AG04450 (cell line): ENCODE data around the gene SURF1. TPM values are rescaled to one million over a fixed set of nuclear protein-coding genes. Genes with fewer than 3 reads are reported as not detected.

Experiments used
- CTCF ChIA-PET: fragments of 300-600, 350-600 bp; formaldehyde crosslinking; extraction: SDS; loops from one replicate; lab custom pipeline; 2022; ENCODE audit warnings: antibody characterized with exemption, inconsistent platforms; lab: Charles Lee
- POLR2A ChIA-PET: fragments of 350-600 bp; formaldehyde crosslinking; extraction: SDS; loops from one replicate; lab custom pipeline; 2021; ENCODE audit warnings: antibody characterized with exemption, inconsistent platforms; lab: Yijun Ruan, JAX
- DNase-seq: peaks from one replicate; pipeline ENCODE4 v3.0.0-alpha.2; 2011; ENCODE audit warnings: low read depth, low spot score
- H3K27ac ChIP-seq: one replicate; pipeline ENCODE4 v1.5.1; 2012; ENCODE audit warnings: low read depth, low read length, control low read depth
- H3K27me3 ChIP-seq: one replicate; pipeline ENCODE4 v1.6.0; 2012; ENCODE audit warnings: low read length; ENCODE audit not compliant: control insufficient read depth, insufficient read depth
- H3K4me3 ChIP-seq: 2 replicates; pipeline ENCODE4 v1.5.1; 2011; ENCODE audit warnings: mild to moderate bottlenecking, low read depth, low read length, control low read depth
- H3K9me3 ChIP-seq: 2 replicates; pipeline ENCODE4 v1.5.1; 2012; ENCODE audit warnings: low read length; ENCODE audit not compliant: control insufficient read depth, insufficient read depth
- polyA plus RNA-seq: library from polyadenylated mRNA; depleted of rRNA; stranded (reverse); fragments of >200 nt; gene quantifications from 2 replicates; pipeline ENCODE4 v1.2.3, GENCODE V29; 2011
- TF ChIP-seq, protein P1 (sequence below): IDR thresholded peaks from 2 replicates; pipeline ENCODE4 v1.5.1; 2011; ENCODE audit warnings: low read depth, low read length, control low read depth, inconsistent platforms

The SURF1 gene
- polyA plus RNA-seq, 1 experiment, result 28.2 TPM

DNA sequence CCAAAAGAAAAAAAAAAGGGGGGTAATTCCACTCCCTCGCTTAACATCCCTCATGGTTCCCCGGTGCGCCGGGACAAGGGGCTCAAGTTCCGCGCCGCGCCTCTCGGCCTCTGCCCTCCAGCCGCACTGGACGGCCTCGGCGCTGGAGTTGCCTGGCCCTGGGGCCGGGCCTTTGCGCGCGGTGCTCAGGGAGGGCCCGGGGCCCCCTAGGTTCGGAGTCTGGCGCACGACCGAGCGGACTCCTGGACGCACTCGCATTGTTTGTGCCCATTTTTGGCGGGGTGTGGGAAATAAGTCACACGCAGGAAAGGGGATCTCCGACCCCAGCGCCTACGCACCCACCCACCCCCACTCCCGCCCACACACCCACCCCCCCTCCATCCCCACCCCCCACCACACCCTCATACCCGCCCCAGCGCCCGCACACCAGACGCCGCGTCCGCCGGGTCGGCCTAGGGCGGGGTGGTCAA, 8.7 kb downstream of the SURF1 start:
- ChIA-PET POLR2A (interaction anchor here (0.7 to 1.7 kb wide), 19 partner anchors 9 to 599 kb away, joined by 3 to 19 read pairs (median 4); partner anchors contain the start of genes CACFD1, GTF3C5, REXO4 and SLC2A6), CTCF (no interaction called here)
- peak overlapping the region; percentile 99 for H3K4me3 ChIP-seq
- H3K27ac ChIP-seq, result peak overlapping the region; percentile 47
- peaks cover 5% of the 10 kb centered on the region; the same call in 1 of the 2 replicates for H3K9me3 ChIP-seq
- no peaks in the 10 kb centered on the region for H3K27me3 ChIP-seq
- no peak for DNase-seq
- TF ChIP-seq, protein P1, sequence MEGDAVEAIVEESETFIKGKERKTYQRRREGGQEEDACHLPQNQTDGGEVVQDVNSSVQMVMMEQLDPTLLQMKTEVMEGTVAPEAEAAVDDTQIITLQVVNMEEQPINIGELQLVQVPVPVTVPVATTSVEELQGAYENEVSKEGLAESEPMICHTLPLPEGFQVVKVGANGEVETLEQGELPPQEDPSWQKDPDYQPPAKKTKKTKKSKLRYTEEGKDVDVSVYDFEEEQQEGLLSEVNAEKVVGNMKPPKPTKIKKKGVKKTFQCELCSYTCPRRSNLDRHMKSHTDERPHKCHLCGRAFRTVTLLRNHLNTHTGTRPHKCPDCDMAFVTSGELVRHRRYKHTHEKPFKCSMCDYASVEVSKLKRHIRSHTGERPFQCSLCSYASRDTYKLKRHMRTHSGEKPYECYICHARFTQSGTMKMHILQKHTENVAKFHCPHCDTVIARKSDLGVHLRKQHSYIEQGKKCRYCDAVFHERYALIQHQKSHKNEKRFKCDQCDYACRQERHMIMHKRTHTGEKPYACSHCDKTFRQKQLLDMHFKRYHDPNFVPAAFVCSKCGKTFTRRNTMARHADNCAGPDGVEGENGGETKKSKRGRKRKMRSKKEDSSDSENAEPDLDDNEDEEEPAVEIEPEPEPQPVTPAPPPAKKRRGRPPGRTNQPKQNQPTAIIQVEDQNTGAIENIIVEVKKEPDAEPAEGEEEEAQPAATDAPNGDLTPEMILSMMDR, result no peak

DNA sequence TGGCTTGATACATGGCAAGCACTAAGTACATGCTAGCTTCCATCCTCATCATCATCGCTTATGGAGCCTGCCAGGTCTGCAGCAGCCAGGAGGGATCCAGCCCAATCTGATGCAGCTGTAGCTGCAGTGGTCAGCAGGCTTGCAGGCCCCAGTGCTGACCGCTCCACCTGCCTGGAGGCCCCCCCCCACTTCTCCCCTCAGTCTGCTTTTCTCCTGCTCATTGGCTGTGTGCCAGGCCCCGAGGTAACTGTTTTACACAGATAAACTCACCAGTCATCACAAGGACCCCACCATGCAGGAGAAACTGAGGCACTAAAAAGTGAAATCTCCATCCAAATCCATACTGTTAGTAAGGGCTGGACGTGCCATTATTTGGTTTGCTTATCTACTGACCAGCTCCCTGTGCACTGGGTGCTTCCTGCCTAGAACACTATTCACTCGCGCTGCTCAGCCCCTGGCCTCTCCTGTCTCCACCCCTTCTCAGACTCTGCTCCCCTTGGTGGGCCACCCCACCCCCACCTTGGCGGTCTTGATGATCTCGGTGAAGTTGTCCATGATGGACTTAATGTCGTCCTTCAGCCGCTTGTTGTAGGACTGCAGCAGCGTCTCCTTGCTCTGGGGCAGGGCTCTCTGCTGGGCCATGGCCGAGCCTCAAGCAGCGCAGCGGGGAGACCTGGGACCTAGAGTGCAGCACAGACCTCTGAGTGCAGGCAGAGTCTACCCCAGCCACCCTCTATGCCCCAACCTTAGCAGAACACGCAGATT, 10.1 kb downstream of the SURF1 start:
- TF ChIP-seq, protein P1, result no peak
- peaks cover 5% of the 10 kb centered on the region; the same call in 1 of the 2 replicates for H3K9me3 ChIP-seq
- POLR2A ChIA-PET, result no interaction called here
- H3K4me3 ChIP-seq, result peak overlapping the region; percentile 99
- no peak overlapping the region for H3K27ac ChIP-seq
- CTCF ChIA-PET, result no interaction called here
- H3K27me3 ChIP-seq, result no peaks in the 10 kb centered on the region
- DNase-seq, result no peak

DNA sequence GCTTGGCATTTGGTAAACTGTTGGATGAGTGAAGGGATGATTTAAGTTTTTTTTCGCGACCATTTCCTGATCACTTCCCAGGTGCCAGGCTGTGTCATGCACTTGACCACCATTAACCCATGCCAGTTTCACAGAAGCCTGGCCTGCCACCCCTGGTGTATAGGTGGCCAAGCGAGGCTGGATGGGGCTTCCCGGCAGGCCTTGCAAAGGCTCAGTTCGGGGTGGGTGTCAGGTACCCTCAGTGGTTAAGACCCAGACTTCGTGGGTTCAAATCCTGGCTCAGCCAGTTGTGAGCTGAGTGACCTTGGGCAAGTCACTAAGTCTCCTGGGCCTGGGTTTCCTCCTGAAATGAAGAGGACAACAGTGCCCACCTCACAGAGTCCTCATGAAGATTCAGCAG, 10.7 kb downstream of the SURF1 start:
- Histone ChIP-seq H3K27ac (no peak overlapping the region), H3K4me3 (no peak overlapping the region), H3K9me3 (peaks cover 5% of the 10 kb centered on the region; the same call in 1 of the 2 replicates), H3K27me3 (no peaks in the 10 kb centered on the region)
- CTCF ChIA-PET, result no interaction called here
- POLR2A ChIA-PET, result no interaction called here
- TF ChIP-seq, protein P1, result no peak
- no peak for DNase-seq

DNA sequence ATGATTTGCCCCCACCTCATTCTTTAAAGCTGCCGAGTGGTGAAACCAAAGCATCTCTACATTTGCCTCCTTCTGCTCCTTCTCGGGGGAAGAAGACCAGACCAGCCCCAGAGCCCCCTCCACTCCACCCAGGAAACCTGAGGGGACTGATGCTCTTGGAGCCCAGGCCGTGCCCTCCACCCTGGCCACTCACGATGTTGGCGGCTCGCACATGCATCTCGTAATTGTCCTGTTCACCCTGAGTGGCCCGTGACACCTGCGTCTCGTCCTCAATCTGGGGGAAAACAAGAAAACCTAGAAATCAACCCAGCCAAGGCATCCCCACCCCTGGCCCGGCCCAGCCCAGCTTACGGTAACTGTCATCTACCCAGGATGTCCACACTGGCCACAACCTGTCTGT, 11.3 kb downstream of the SURF1 start:
- CTCF ChIA-PET, result no interaction called here

More for the DNA sequence above, 11.3 kb downstream of the SURF1 start:
- no peaks in the 10 kb centered on the region for H3K27me3 ChIP-seq
- no peak overlapping the region for H3K27ac ChIP-seq
- TF ChIP-seq, protein P1, result no peak
- H3K4me3 ChIP-seq, result no peak overlapping the region
- DNase-seq, result no peak
- H3K9me3 ChIP-seq, result peaks cover 5% of the 10 kb centered on the region; the same call in 1 of the 2 replicates
- POLR2A ChIA-PET, result no interaction called here
